Caco-2 (cell line): ENCODE measurements around the gene SPATA2L. TPM values are rescaled to one million over a fixed set of nuclear protein-coding genes. Genes with fewer than 3 reads are reported as not detected.

ENCODE experiments used
- BruUV-seq: library from RNA; stranded (reverse); fragments of 400-500 nt; replicated peaks from 2 replicates; lab custom pipeline; 2021; lab: Mats Ljungman, UMichigan
- CTCF ChIA-PET: fragments of 300-600 bp; sonication (Branson Sonifier 250); formaldehyde crosslinking; loops from one replicate; lab custom pipeline; 2022; ENCODE audit warnings: antibody characterized with exemption; lab: Charles Lee
- POLR2A ChIA-PET: fragments of 300-600 bp; sonication (Branson Sonifier 250); formaldehyde crosslinking; loops from one replicate; lab custom pipeline; 2022; ENCODE audit warnings: antibody characterized with exemption; lab: Charles Lee
- DNase-seq, 2 experiments: peaks; one replicate each; pipeline versions ENCODE4 v3.0.0 to v3.0.0-alpha.2; 2020 to 2022
- H3K27me3 ChIP-seq: replicated peaks from 2 replicates; pipeline ENCODE4 v1.6.0; 2011; ENCODE audit warnings: low read length; ENCODE audit not compliant: control insufficient read depth, insufficient read depth
- H3K36me3 ChIP-seq: 2 replicates; pipeline ENCODE4 v1.5.1; 2011; ENCODE audit warnings: low read length; ENCODE audit not compliant: control insufficient read depth, insufficient read depth
- H3K4me1 ChIP-seq: fragments of 250-450 bp; sonication (Bioruptor Pico); 2 replicates; pipeline ENCODE4 v1.5.1; 2020; ENCODE audit warnings: mild to moderate bottlenecking
- H3K4me3 ChIP-seq: 2 replicates; pipeline ENCODE4 v1.5.1; 2011; ENCODE audit warnings: low read depth, mild to moderate bottlenecking, control low read depth, low read length
- H3K9me3 ChIP-seq: fragments of 250-450 bp; sonication (Bioruptor Pico); 2 replicates; pipeline ENCODE4 v1.5.1; 2020; ENCODE audit warnings: mild to moderate bottlenecking, moderate library complexity
- H3K27ac Mint-ChIP-seq: one replicate; pipeline ENCODE4 v1.8.0; 2022; ENCODE audit warnings: mixed read lengths; ENCODE audit not compliant: unreplicated experiment
- H3K27me3 Mint-ChIP-seq: one replicate; pipeline ENCODE4 v1.8.0; 2022; ENCODE audit warnings: mixed read lengths; ENCODE audit not compliant: insufficient read depth, unreplicated experiment
- H3K36me3 Mint-ChIP-seq: one replicate; pipeline ENCODE4 v1.8.0; 2022; ENCODE audit warnings: mild to moderate bottlenecking, mixed read lengths; ENCODE audit not compliant: insufficient read depth, unreplicated experiment
- H3K4me1 Mint-ChIP-seq: one replicate; pipeline ENCODE4 v1.8.0; 2022; ENCODE audit warnings: low read depth, mixed read lengths; ENCODE audit not compliant: unreplicated experiment
- H3K4me3 Mint-ChIP-seq: one replicate; pipeline ENCODE4 v1.8.0; 2022; ENCODE audit warnings: mild to moderate bottlenecking, moderate library complexity, mixed read lengths; ENCODE audit not compliant: unreplicated experiment
- H3K9me3 Mint-ChIP-seq: one replicate; pipeline ENCODE4 v1.8.0; 2022; ENCODE audit warnings: mixed read lengths; ENCODE audit not compliant: unreplicated experiment
- intact Hi-C: fragments of 100-400 bp; cut with micrococcal nuclease; formaldehyde crosslinking; loops from one replicate; pipeline ENCODE4 v1.10.0; 2022; ENCODE audit not compliant: unreplicated experiment
- total RNA-seq: library from RNA; stranded (reverse); gene quantifications from 2 replicates; pipeline ENCODE4 v1.2.3, GENCODE V29; 2022
- TF ChIP-seq, protein P1 (sequence below), 2 experiments: fragments of 200-600 bp in 1 of 2; IDR thresholded peaks; 1 replicate in 1 of 2; 2 replicates in 1 of 2; pipeline versions ENCODE4 v1.5.1 to v1.8.0; 2011 to 2022; ENCODE audit warnings: antibody characterized with exemption in 1 of 2, control low read depth in 1 of 2, inconsistent platforms in 1 of 2, low read depth in 1 of 2, low read length in 1 of 2, mild to moderate bottlenecking in 1 of 2, moderate library complexity in 1 of 2; ENCODE audit not compliant: insufficient read depth in 1 of 2, severe bottlenecking in 1 of 2, unreplicated experiment in 1 of 2

Gene SPATA2L
- total RNA-seq, 1 experiment from 2014 or later, result 16.4 TPM

- BruUV-seq, result no TSS peak
- no peaks in the 10 kb centered on the region for H3K27me3 Mint-ChIP-seq
- no peaks in the 10 kb centered on the region for H3K36me3 ChIP-seq
- no peak for DNase-seq
- TF ChIP-seq, protein P1, sequence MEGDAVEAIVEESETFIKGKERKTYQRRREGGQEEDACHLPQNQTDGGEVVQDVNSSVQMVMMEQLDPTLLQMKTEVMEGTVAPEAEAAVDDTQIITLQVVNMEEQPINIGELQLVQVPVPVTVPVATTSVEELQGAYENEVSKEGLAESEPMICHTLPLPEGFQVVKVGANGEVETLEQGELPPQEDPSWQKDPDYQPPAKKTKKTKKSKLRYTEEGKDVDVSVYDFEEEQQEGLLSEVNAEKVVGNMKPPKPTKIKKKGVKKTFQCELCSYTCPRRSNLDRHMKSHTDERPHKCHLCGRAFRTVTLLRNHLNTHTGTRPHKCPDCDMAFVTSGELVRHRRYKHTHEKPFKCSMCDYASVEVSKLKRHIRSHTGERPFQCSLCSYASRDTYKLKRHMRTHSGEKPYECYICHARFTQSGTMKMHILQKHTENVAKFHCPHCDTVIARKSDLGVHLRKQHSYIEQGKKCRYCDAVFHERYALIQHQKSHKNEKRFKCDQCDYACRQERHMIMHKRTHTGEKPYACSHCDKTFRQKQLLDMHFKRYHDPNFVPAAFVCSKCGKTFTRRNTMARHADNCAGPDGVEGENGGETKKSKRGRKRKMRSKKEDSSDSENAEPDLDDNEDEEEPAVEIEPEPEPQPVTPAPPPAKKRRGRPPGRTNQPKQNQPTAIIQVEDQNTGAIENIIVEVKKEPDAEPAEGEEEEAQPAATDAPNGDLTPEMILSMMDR (IDR thresholded peaks at IDR 0.05; ENCODE audit: insufficient read depth in 1 of 2, low read depth in 1 of 2, low read length in 1 of 2, severe bottlenecking in 1 of 2, unreplicated experiment in 1 of 2), result no peak
- H3K4me3 ChIP-seq, result no peak overlapping the region
- H3K36me3 Mint-ChIP-seq, result peaks cover 6% of the 10 kb centered on the region
- peaks cover 6% of the 10 kb centered on the region; the same call in 1 of the 2 replicates for H3K4me1 ChIP-seq
- no peak overlapping the region for H3K27ac Mint-ChIP-seq
- no peaks in the 10 kb centered on the region for H3K27me3 ChIP-seq
- intact Hi-C loops, result no loop called here
- no peaks in the 10 kb centered on the region for H3K9me3 ChIP-seq
- CTCF ChIA-PET, result interaction anchor here (1.1 to 2.5 kb wide), 2 partner anchors 8 to 10 kb away, joined by 7 to 14 read pairs; partner anchors contain the start of gene SPATA2L
- H3K9me3 Mint-ChIP-seq, result no peaks in the 10 kb centered on the region
- H3K4me3 Mint-ChIP-seq, result peak overlapping the region; percentile 25
- POLR2A ChIA-PET, result no interaction called here
- H3K4me1 Mint-ChIP-seq, result no peaks in the 10 kb centered on the region
These were observed 8.4 kb upstream of the SPATA2L start for GRCh38 chr16:89709716-89710432.

DNA sequence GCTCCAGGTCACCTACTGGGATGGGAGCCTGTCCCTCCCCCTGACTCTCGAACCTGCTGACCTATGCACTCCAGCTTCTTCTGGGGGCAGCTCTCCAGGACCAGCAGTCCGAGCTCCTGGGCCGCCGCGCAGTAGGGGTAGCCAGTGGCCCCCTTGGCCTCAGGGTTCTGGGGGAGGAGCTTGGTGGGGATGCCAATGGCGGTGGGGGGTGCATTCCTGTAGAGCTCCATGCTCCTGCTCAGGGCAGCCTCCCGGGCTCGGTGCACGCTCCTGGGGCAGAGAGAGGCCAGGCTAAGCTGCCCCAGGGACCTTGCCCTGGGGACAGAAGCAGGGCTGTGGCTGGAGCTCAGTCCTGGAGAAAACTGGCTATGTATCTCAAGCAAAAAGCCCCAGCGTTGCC, 7.7 kb upstream of the SPATA2L start:
- no peak overlapping the region for H3K4me3 Mint-ChIP-seq
- H3K9me3 ChIP-seq, result no peaks in the 10 kb centered on the region
- H3K27me3 Mint-ChIP-seq, result no peaks in the 10 kb centered on the region
- H3K27ac Mint-ChIP-seq, result no peak overlapping the region
- peaks cover 6% of the 10 kb centered on the region; the same call in 1 of the 2 replicates for H3K4me1 ChIP-seq
- no peaks in the 10 kb centered on the region for H3K27me3 ChIP-seq
- DNase-seq, result no peak
- H3K4me3 ChIP-seq, result no peak overlapping the region
- BruUV-seq, result no TSS peak
- H3K9me3 Mint-ChIP-seq, result no peaks in the 10 kb centered on the region
- intact Hi-C loops, result no loop called here
- H3K36me3 Mint-ChIP-seq, result no peaks in the 10 kb centered on the region
- TF ChIP-seq, protein P1 (IDR thresholded peaks at IDR 0.05; ENCODE audit: insufficient read depth in 1 of 2, low read depth in 1 of 2, low read length in 1 of 2, severe bottlenecking in 1 of 2, unreplicated experiment in 1 of 2), result no peak
- POLR2A ChIA-PET, result no interaction called here
- no peaks in the 10 kb centered on the region for H3K36me3 ChIP-seq
- no peaks in the 10 kb centered on the region for H3K4me1 Mint-ChIP-seq
- CTCF ChIA-PET, result interaction anchor here (2.5 kb wide), 1 partner anchor 9 kb away, joined by 14 read pairs; no protein-coding TSS in a partner anchor

- ChIA-PET CTCF (no interaction called here), POLR2A (no interaction called here)
- no peak overlapping the region for H3K27ac Mint-ChIP-seq
- no TSS peak for BruUV-seq
- no peak overlapping the region for H3K4me3 Mint-ChIP-seq
- Histone ChIP-seq H3K4me1 (peaks cover 6% of the 10 kb centered on the region; the same call in 1 of the 2 replicates), H3K36me3 (no peaks in the 10 kb centered on the region), H3K27me3 (no peaks in the 10 kb centered on the region), H3K4me3 (no peak overlapping the region), H3K9me3 (no peaks in the 10 kb centered on the region)
- intact Hi-C loops, result no loop called here
- DNase-seq, result no peak
- H3K27me3 Mint-ChIP-seq, result no peaks in the 10 kb centered on the region
- no peaks in the 10 kb centered on the region for H3K36me3 Mint-ChIP-seq
- TF ChIP-seq, protein P1 (IDR thresholded peaks at IDR 0.05; ENCODE audit: insufficient read depth in 1 of 2, low read depth in 1 of 2, low read length in 1 of 2, severe bottlenecking in 1 of 2, unreplicated experiment in 1 of 2), result no peak
- H3K4me1 Mint-ChIP-seq, result no peaks in the 10 kb centered on the region
- H3K9me3 Mint-ChIP-seq, result no peaks in the 10 kb centered on the region
These were observed 7.0 kb upstream of the SPATA2L start for GRCh38 chr16:89708481-89708931.
